Tibial artery (tissue), 4 donors: ENCODE results near the gene ADGRD2.

Experiments used
- DNase-seq, 2 donors: peaks; one replicate each; pipeline ENCODE4 v3.0.0-alpha.2; 2019
- H3K27ac ChIP-seq, 2 donors: fragments of 200-600 bp; sonication (generic) in 1 of 2; 1 replicate in 1 of 2; 2 replicates in 1 of 2; pipeline ENCODE4 v1.5.1; 2018 to 2019; ENCODE audit warnings: mild to moderate bottlenecking in 1 of 2
- H3K27me3 ChIP-seq, 2 donors: fragments of 200-600 bp; sonication (generic) in 1 of 2; one replicate each; pipeline versions ENCODE4 v1.5.1 to v1.6.0; 2016 to 2019
- H3K36me3 ChIP-seq, 3 donors: fragments of 200-600 bp; sonication (generic) in 2 of 3; one replicate each; pipeline ENCODE4 v1.5.1; 2016 to 2019; ENCODE audit warnings: mild to moderate bottlenecking in 2 of 3
- H3K4me1 ChIP-seq, 4 donors: fragments of 200-600 bp; sonication (generic) in 2 of 4; 1 replicate in 3 of 4; 2 replicates in 1 of 4; pipeline ENCODE4 v1.5.1; 2016 to 2019
- H3K4me3 ChIP-seq, 2 donors: fragments of 200-600 bp; sonication (generic) in 1 of 2; 1 replicate in 1 of 2; 2 replicates in 1 of 2; pipeline ENCODE4 v1.5.1; 2018 to 2019; ENCODE audit warnings: mild to moderate bottlenecking in 2 of 2
- H3K9me3 ChIP-seq, 3 donors: fragments of 200-600 bp; sonication (generic) in 1 of 3; one replicate each; pipeline ENCODE4 v1.5.1; 2016 to 2019
- CTCF ChIP-seq, 2 experiments: fragments of 200-600 bp in 1 of 2; fragments of 450-650 bp in 1 of 2; IDR thresholded peaks; one replicate each; pipeline ENCODE4 v1.5.1; 2017 to 2019; ENCODE audit warnings: antibody characterized with exemption in 2 of 2, mild to moderate bottlenecking in 1 of 2, moderate library complexity in 1 of 2
- intact Hi-C: fragments of 100-400 bp; cut with DNase I; formaldehyde crosslinking; loops from one replicate; pipeline ENCODE4 v1.15.0; 2023; ENCODE audit warnings: low total_unique reads

The ADGRD2 gene

GRCh38 chr9:124450241-124450924 is at the start of gene ADGRD2:
Gene ADGRD2 (plus strand): TSS chr9:124450451. CDS start chr9:124451667, 1,216 bp downstream.
- TF ChIP-seq CTCF (IDR thresholded peaks at IDR 0.05): no peak
- peaks cover 0 to 83% of the 10 kb centered on the region in 2 donors for H3K27me3 ChIP-seq
- H3K27ac ChIP-seq: no peak within 1 kb of the TSS
- H3K36me3 ChIP-seq: no peaks in the 10 kb centered on the region
- intact Hi-C loops: no loop called here
- H3K9me3 ChIP-seq: no peaks in the 10 kb centered on the region
- peak in 1 of 2 donors; percentile 53 for DNase-seq
- H3K4me3 ChIP-seq: no peak within 1 kb of the TSS
- peaks cover 0 to 12% (median 8%) of the 10 kb centered on the region in 4 donors for H3K4me1 ChIP-seq

GRCh38 chr9:124403246-124403645 is 47.0 kb upstream of the ADGRD2 start:
- intact Hi-C loops: no loop called here
- no peak for TF ChIP-seq CTCF (IDR thresholded peaks at IDR 0.05)
- peaks cover 0 to 15% (median 4%) of the 10 kb centered on the region in 4 donors for H3K4me1 ChIP-seq
- no peaks in the 10 kb centered on the region for H3K9me3 ChIP-seq
- H3K4me3 ChIP-seq: no peak overlapping the region
- H3K36me3 ChIP-seq: peaks cover 34 to 72% (median 51%) of the 10 kb centered on the region in 3 donors
- H3K27me3 ChIP-seq: no peaks in the 10 kb centered on the region
- no peak overlapping the region for H3K27ac ChIP-seq
- DNase-seq: no peak

- peaks cover 76 to 95% (median 81%) of the 10 kb centered on the region in 3 donors for H3K36me3 ChIP-seq
- intact Hi-C loops: no loop called here
- H3K27ac ChIP-seq: no peak overlapping the region
- no peak overlapping the region for H3K4me3 ChIP-seq
- no peak for DNase-seq
- H3K27me3 ChIP-seq: no peaks in the 10 kb centered on the region
- H3K9me3 ChIP-seq: no peaks in the 10 kb centered on the region
- H3K4me1 ChIP-seq: peaks cover 0 to 11% (median 7%) of the 10 kb centered on the region in 4 donors
- no peak for TF ChIP-seq CTCF (IDR thresholded peaks at IDR 0.05)
Observed at GRCh38 chr9:124409410-124409809, 40.8 kb upstream of the ADGRD2 start.

- no peak overlapping the region for H3K4me3 ChIP-seq
- H3K36me3 ChIP-seq: peaks cover 66 to 85% (median 71%) of the 10 kb centered on the region in 3 donors
- H3K27ac ChIP-seq: no peak overlapping the region
- H3K9me3 ChIP-seq: no peaks in the 10 kb centered on the region
- no peak for DNase-seq
- peaks cover 0 to 16% (median 12%) of the 10 kb centered on the region in 4 donors for H3K4me1 ChIP-seq
- no peaks in the 10 kb centered on the region for H3K27me3 ChIP-seq
- intact Hi-C loops: no loop called here
- peak in 1 of 2 experiments; percentile 4 for TF ChIP-seq CTCF (IDR thresholded peaks at IDR 0.05)
Observed at GRCh38 chr9:124410321-124410913, 39.8 kb upstream of the ADGRD2 start.

- DNase-seq: no peak
- H3K36me3 ChIP-seq: peaks cover 56 to 73% (median 63%) of the 10 kb centered on the region in 3 donors
- no peak for TF ChIP-seq CTCF (IDR thresholded peaks at IDR 0.05)
- no peak overlapping the region for H3K27ac ChIP-seq
- no peak overlapping the region for H3K4me3 ChIP-seq
- no peaks in the 10 kb centered on the region for H3K9me3 ChIP-seq
- peaks cover 0 to 16% (median 12%) of the 10 kb centered on the region in 4 donors for H3K4me1 ChIP-seq
- intact Hi-C loops: no loop called here
- no peaks in the 10 kb centered on the region for H3K27me3 ChIP-seq
Observed at GRCh38 chr9:124411514-124412227, 38.6 kb upstream of the ADGRD2 start.
